ENCODE results near the gene CTSC.
A peak's percentile ranks its signal among the peaks of the same experiment; 100 is the strongest.
"Not testable (repeated sequence)": the region's sequence is repeated elsewhere in the genome, so short reads cannot be mapped to it uniquely, and the experiment has no call there.

CTSC gene

DNA sequence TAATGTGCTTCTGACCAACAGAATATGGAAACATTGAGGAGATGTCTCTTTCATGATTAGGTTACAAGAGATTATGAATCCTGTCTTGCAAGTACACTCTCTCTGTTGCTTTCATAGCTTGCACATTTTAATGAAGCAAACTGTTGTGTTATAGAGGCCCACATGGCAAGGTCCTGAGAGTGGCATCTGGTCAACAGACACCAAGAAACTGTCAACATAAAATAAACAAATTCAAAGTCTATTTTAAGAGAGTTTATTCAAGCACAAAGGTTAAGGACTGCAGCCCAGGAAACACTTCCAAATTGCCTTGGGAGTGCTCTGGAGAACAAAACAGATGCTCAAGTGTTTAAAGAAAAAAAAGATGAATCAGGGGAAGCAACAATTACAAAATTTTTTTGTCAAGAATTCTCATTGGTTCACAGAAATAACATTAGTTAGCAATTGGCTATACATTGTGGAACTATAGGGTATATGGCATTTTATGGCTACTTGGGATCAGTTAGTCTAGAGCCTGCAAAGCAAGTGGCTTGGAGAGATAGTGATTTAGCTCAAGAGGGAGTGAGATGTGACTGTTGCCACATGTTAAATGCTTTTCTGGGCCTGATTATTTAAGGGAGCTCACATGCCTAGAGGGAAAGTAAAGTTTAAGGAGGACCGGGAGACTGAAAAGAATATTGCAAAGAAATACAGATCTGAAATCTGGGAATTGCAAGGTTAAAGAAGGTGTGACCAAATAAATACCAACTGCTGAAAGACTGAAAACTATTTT lies 54.6 kb downstream of the CTSC start:
- DNase-seq = no peak

DNA sequence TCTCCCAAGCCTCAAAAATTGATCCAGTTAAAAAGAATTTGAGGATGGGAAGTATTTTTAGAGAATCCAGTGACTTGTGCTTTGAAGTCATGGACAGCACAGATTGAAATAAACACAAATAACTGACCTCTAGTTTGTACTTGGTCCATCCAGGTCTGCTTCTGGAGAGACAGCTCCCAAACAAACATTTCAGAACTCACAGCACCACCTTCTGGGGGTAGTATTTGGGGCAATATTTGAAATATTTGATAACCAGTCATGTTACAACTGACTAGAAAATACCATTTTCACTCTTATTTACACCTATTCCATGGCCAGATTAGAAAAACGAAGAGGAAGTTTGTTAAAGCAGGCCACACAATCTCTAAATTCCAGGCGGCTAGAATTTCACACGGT lies 56.2 kb downstream of the CTSC start:
- no peak for DNase-seq

DNA sequence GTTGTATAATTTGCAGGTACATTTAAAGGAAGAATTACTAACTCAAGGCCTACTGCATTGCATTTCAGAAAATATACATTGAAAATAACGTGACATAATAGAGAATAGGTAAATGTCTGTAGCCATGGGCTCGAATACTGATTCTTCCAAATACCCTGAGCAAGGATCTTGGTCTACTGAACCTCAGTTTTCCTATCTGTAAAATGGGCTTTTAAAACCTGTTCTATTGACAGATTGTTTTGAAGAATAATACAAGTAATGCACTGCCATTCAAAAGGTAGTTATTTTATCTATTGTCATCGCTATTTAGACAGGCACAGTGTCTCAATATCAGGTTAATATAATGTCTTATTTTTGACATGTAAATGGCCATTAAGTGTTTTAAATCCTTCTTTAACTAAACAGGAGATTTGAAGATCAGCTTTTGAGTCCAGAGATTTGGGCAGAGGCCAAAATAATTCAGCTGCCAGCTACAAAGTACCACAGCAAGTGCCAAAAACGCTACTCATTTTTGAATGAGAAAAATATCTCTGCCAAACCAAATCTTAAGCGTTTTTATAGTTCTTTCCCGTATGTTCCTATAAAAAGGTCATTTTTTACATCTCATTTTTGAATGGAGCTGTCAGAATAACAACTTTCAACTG lies 56.7 kb downstream of the CTSC start:
- no peak for DNase-seq

- no peak for DNase-seq
Observed at GRCh38 chr11:88277349-88277915, 60.1 kb downstream of the CTSC start.

GRCh38 chr11:88275636-88276035 lies 61.9 kb downstream of the CTSC start:
- DNase-seq = no peak

GRCh38 chr11:88266919-88267318 lies 70.6 kb downstream of the CTSC start:
- peak in 1 of 51 donors; percentile 1 for DNase-seq

DNA sequence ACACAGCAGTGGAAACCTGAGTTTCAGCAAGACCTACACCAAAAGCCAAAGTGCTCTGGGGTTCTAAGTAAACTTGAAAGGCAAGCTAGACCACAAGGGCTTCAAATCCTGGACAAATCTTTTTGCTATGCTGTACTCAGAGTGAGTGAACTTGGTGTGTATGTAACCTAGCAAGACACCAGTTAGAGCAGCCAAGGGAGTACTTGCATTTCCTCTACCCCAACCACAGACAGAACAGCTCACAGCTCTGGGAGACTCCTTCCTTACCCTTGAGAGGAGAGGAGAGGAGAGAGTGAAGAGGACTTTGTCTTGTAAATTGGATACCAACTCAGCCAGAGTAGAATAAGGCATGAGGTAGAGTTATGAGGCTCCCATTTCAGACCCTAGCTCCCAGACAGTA lies 71.4 kb downstream of the CTSC start:
- DNase-seq = no peak

DNA sequence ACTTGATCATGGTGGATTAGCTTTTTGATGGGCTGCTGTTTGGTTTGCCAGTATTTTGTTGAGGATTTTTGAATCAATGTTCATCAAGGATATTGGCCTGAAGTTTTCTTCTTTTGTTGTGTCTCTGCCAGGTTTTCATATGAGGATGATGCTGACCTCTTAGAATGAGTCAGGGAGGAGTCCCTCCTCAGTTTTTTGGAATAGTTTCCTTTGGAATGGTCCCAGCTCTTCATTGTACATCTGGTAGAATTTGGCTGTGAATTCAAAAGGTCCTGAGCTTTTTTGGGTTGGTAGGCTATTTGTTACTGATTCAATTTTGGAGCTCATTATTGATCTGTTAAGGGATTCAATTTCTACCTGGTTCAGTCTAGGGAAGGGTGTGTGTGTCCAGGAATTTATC lies 78.1 kb downstream of the CTSC start:
- no peak for DNase-seq

DNA sequence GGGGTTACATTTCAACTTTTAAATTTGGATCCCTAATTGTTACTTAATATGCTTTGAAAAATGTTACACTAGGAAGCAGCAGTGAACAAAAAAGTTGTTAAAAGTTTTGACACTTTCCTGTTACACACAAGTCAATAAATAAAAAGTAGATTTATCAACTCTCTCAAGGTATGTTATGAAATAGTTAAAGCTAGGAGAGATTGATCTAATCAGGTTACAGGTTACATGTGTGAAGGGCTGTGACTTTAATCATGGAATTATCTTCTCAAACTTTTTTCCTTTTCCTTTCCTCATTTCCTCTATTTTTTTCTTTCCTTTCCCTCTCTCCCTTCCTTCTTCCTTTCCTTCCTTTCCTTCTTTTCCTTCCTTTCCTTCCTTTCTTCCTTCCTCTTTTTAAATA lies 85.3 kb downstream of the CTSC start:
- no peak for DNase-seq

DNA sequence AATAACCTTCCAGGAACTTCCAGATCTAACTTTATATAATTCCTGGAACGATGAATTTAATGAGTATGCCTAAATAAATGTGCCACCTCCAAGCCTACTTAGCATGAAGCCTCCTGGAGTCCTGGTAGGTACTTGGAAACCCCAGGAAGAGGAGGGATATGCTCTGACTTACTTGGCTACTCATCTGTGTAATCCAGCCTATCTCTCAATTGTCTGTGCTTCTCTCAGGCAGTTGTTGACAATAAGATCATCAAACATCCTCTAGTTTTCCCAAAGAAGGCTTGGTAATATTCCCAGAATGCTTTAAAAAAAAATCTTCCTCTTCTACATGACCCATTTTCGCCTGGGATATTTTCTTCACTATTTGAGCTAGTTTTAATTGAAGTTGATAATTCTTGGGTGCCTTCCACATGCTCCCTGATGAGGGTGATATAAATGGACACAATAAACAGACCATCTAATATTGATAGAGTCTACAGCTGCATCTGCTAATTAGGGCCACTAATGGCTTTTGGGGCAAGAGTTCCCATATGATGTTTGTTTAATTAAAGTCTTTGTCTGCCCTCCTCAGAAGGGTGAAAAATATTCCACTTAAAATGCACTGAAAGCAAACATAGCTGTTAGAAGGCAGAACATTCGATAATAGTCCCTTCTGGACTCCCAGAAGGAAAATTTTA lies 86.8 kb downstream of the CTSC start:
- DNase-seq = no peak

DNA sequence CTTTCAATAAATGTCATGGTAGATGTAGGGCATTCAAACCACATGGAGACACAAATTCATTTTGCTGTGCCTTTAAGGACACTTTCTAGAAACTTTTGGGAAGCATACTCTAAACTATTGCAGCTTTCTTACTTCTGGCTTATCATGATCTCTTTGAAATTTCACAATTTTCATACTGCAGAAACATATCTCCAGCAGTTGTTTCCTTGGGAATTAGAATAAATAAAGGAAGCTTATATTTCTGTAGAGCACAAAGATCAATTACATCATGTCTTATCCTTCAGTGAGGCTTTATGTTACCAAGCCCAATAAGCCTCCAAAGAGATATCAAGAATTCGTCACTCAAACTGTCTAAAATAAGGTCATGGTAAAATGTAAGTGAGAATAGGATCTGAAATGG lies 87.8 kb downstream of the CTSC start:
- no peak for DNase-seq

GRCh38 chr11:88246696-88247095 lies 90.8 kb downstream of the CTSC start:
- no peak for DNase-seq

DNA sequence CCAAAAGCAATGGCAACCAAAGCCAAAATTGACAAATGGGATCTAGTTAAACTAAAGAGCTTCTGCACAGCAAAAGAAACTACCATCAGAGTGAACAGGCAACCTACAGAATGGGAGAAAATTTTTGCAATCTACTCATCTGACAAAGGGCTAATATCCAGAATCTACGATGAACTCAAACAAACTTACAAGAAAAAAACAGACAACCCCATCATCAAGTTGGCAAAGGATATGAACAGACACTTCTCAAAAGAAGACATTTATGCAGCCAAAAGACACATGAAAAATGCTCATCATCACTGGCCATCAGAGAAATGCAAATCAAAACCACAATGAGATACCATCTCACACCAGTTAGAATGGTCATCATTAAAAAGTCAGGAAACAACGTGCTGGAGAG lies 92.0 kb downstream of the CTSC start:
- DNase-seq = not testable (repeated sequence)

Data from hypothalamus (tissue), 51 donors.